ENCODE measurements around the gene HSD17B7.

DNA sequence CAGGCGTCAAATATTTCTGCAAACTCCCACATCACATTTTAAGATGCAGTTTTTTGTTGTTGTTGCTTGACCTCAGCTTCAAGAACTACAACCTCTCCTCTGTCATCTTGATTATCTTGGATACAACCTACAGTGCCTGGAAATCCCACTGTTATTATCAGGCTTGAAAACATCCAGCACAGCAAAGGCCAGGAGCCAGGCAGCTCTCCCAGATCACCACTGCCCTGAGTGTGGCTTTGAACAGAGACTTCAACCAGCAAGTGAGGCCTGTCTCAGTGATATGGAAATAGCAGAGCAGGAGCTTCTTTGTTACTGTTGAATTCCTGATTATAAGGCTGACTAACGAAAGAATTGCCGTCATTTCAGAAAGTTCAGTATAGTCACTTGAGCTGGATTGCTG is 42.0 kb downstream of the HSD17B7 start:
- no peak for TF ChIP-seq POLR2A (IDR thresholded peaks at IDR 0.05; ENCODE audit: low read depth, low read length)
- no peak for TF ChIP-seq POLR2AphosphoS5 (IDR thresholded peaks at IDR 0.05; ENCODE audit: low read depth, low read length)
- no peak for TF ChIP-seq PAX5 (IDR thresholded peaks at IDR 0.05; ENCODE audit: insufficient read depth, low read length, severe bottlenecking)
- no peak for TF ChIP-seq TAF1 (IDR thresholded peaks at IDR 0.05; ENCODE audit: low read depth, low read length)
- no peak for TF ChIP-seq SPI1 (IDR thresholded peaks at IDR 0.05; ENCODE audit: low read depth, low read length)

Data from GM12891 (cell line).